Motor neuron (in vitro differentiated cells): Measurements from ENCODE around the gene KCTD2. TPM values are rescaled to one million over a fixed set of nuclear protein-coding genes. Genes with fewer than 3 reads are reported as not detected.

Experiments used
- ATAC-seq, 8 experiments: fragments of 200-7000 bp; cut with Tn5 transposase; replicated peaks in 6 of 8; 2 replicates each; pipeline ENCODE4 v1.8.0; 2021; ENCODE audit warnings: mild to moderate bottlenecking in 8 of 8, moderate library complexity in 8 of 8
- H3K27ac ChIP-seq, 2 donors: fragments of 250-450 bp; sonication (Bioruptor Pico); 2 replicates each; pipeline ENCODE4 v1.9.0; 2021; ENCODE audit warnings: antibody characterized with exemption in 2 of 2, mild to moderate bottlenecking in 2 of 2, moderate library complexity in 1 of 2
- H3K4me1 ChIP-seq, 2 donors: fragments of 250-450 bp; sonication (Bioruptor Pico); replicated peaks in 1 of 2; 2 replicates each; pipeline ENCODE4 v1.6.1; 2021; ENCODE audit warnings: antibody characterized with exemption in 2 of 2, mild to moderate bottlenecking in 2 of 2, moderate library complexity in 1 of 2
- H3K4me3 ChIP-seq, 5 donors: fragments of 250-450 bp; sonication (Bioruptor Pico); 2 replicates each; pipeline ENCODE4 v1.9.0; 2021; ENCODE audit warnings: antibody characterized with exemption in 5 of 5, mild to moderate bottlenecking in 5 of 5, moderate library complexity in 4 of 5
- WGBS, 10 experiments: fragments of 450-650 bp; shearing (Covaris generic); methylation state at CpG; one replicate each; pipeline ENCODE4 v1.0.0; 2022; 5-methylcytosine and 5-hydroxymethylcytosine counted together
- in situ Hi-C, 9 experiments: fragments of 400-800 bp; cut with MboI; loops; one replicate each; pipeline ENCODE4 v1.15.0; 2021; ENCODE audit warnings: low sequenced_read_pairs in 9 of 9, low pct_unique_long_range_greater_than_20kb in 2 of 9; ENCODE audit not compliant: unreplicated experiment in 9 of 9
- total RNA-seq, 8 experiments: library from RNA; unstranded; fragments of 300-600 nt; gene quantifications; 2 replicates each; pipeline versions ENCODE4 v1.2.3 to v1.2.4, GENCODE V29; 2022

KCTD2 gene
- total RNA-seq, 8 experiments from 2014 or later = 13.2 to 41.6 (median 30.6) TPM

GRCh38 chr17:75088465-75089417, 41.7 kb downstream of the KCTD2 start:
- Histone ChIP-seq H3K4me1 (peaks cover 17 to 49% of the 10 kb centered on the region in 2 donors), H3K27ac (no peak overlapping the region), H3K4me3 (no peak overlapping the region)
- 77 to 100% methylated on average over 1 to 3 of the region's 11 CpGs; no CpG with 5 or more reads in 8 of the 10 experiments for WGBS, 10 experiments
- in situ Hi-C loops = no loop called here
- ATAC-seq = no peak

GRCh38 chr17:75090871-75091854, 44.1 kb downstream of the KCTD2 start:
- Histone ChIP-seq H3K4me1 (peaks cover 19 to 59% of the 10 kb centered on the region in 2 donors), H3K27ac (peak overlapping the region in 1 of 2 donors; percentile 68), H3K4me3 (no peak overlapping the region)
- ATAC-seq = peak in 6 of 8 experiments; percentile 2 to 24 (median 10)
- 0 to 100% (median 52%) methylated on average over 1 to 8 of the region's 19 CpGs; no CpG with 5 or more reads in 2 of the 10 experiments for whole genome bisulfite sequencing, 10 experiments
- in situ Hi-C loops = no loop called here

- 57 to 100% (median 80%) methylated on average over 1 to 7 of the region's 10 CpGs; no CpG with 5 or more reads in 3 of the 10 experiments for WGBS, 10 experiments
- in situ Hi-C loops = no loop called here
- no peak for ATAC-seq
- H3K27ac ChIP-seq = peak overlapping the region in 1 of 2 donors; percentile 15
- no peak overlapping the region for H3K4me3 ChIP-seq
- H3K4me1 ChIP-seq = peaks cover 19 to 59% of the 10 kb centered on the region in 2 donors
Observed at GRCh38 chr17:75091855-75092327, 44.9 kb downstream of the KCTD2 start.

- Histone ChIP-seq H3K27ac (peak overlapping the region; percentile 8 to 34), H3K4me1 (peaks cover 19 to 47% of the 10 kb centered on the region in 2 donors), H3K4me3 (no peak overlapping the region)
- ATAC-seq = no peak
- in situ Hi-C loops = no loop called here
- 36 to 96% (median 96%) methylated on average over 4 to 14 of the region's 18 CpGs; no CpG with 5 or more reads in 7 of the 10 experiments for WGBS, 10 experiments
Observed at GRCh38 chr17:75093548-75094158, 46.6 kb downstream of the KCTD2 start.

GRCh38 chr17:75094871-75095399, 47.9 kb downstream of the KCTD2 start:
- Histone ChIP-seq H3K27ac (peak overlapping the region in 1 of 2 donors; percentile 54), H3K4me3 (no peak overlapping the region), H3K4me1 (peaks cover 19 to 47% of the 10 kb centered on the region in 2 donors)
- in situ Hi-C loops = no loop called here
- peak in 6 of 8 experiments; percentile 10 to 80 (median 27) for ATAC-seq
- 0 to 100% (median 61%) methylated on average over 1 to 14 of the region's 16 CpGs; no CpG with 5 or more reads in 6 of the 10 experiments for WGBS, 10 experiments

- WGBS, 10 experiments = 17 to 90% (median 80%) methylated on average over 1 to 6 of the region's 14 CpGs; no CpG with 5 or more reads in 3 of the 10 experiments
- in situ Hi-C loops = no loop called here
- no peak overlapping the region for H3K27ac ChIP-seq
- ATAC-seq = peak in 5 of 8 experiments; percentile 16 to 79 (median 64)
- peaks cover 17 to 41% of the 10 kb centered on the region in 2 donors for H3K4me1 ChIP-seq
- no peak overlapping the region for H3K4me3 ChIP-seq
Observed at GRCh38 chr17:75096082-75096625, 49.1 kb downstream of the KCTD2 start.

DNA sequence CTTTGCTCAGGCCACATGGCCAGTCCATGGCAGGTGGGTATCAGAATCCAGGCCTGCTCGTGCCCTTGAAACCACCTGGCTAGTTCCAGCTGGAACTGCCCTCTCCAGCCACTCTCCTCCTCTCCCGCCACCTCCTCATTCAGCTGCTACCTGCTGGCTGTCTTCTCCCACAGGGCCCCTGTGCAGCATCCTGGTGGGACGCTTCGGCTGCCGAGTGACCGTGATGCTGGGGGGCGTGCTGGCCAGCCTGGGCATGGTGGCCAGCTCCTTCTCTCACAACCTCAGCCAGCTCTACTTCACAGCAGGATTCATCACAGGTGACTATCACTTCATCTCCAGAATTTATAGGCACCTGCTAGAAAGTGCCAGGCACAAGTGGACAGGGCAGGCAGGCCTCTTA, 50.8 kb downstream of the KCTD2 start:
- Histone ChIP-seq H3K27ac (no peak overlapping the region), H3K4me3 (no peak overlapping the region), H3K4me1 (peaks cover 17 to 37% of the 10 kb centered on the region in 2 donors)
- 85 to 100% (median 100%) methylated on average over 1 to 4 of the region's 7 CpGs; no CpG with 5 or more reads in 7 of the 10 experiments for WGBS, 10 experiments
- in situ Hi-C loops = no loop called here
- ATAC-seq = no peak

GRCh38 chr17:75098861-75099260, 51.8 kb downstream of the KCTD2 start:
- no peak overlapping the region for H3K27ac ChIP-seq
- no peak overlapping the region for H3K4me3 ChIP-seq
- 75 to 100% (median 96%) methylated on average over 2 to 4 of the region's 7 CpGs; no CpG with 5 or more reads in 7 of the 10 experiments for WGBS, 10 experiments
- no peak for ATAC-seq
- in situ Hi-C loops = no loop called here
- peaks cover 7 to 28% of the 10 kb centered on the region in 2 donors for H3K4me1 ChIP-seq

GRCh38 chr17:75099881-75100595, 53.0 kb downstream of the KCTD2 start:
- ATAC-seq = no peak
- no peak overlapping the region for H3K27ac ChIP-seq
- H3K4me1 ChIP-seq = peaks cover 7 to 16% of the 10 kb centered on the region in 2 donors
- in situ Hi-C loops = no loop called here
- no peak overlapping the region for H3K4me3 ChIP-seq
- WGBS, 10 experiments = 97 to 100% methylated on average over 2 to 7 of the region's 31 CpGs; no CpG with 5 or more reads in 8 of the 10 experiments

DNA sequence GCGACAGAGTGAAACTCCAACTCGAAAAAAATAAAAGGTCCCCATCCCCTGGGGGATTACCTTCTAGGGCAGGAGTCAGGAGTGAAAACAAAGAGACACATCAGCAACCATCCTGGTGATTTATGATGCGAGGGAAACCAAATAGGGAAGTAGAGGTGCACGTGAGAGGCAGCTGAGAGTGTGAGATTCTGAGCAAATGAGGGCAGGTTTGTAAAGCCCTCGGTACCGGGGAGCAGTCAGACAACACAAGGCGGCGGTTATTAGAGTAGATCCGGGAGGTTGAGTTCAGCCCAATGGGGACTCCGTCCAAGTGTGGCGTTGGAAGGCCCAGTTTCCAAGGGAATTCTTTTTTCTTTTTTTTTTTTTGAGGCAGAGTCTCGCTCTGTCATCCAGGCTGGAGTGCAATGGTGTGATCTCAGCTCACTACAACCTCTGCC, 55.4 kb downstream of the KCTD2 start:
- 33 to 93% (median 53%) methylated on average over 3 to 11 of the region's 12 CpGs; no CpG with 5 or more reads in 3 of the 10 experiments for WGBS, 10 experiments
- H3K4me1 ChIP-seq = peaks cover 7 to 13% of the 10 kb centered on the region in 2 donors
- H3K4me3 ChIP-seq = no peak overlapping the region
- H3K27ac ChIP-seq = peak overlapping the region; percentile 6 to 69
- in situ Hi-C loops = no loop called here
- ATAC-seq = peak in 5 of 8 experiments; percentile 67 to 92 (median 83)
